ENCODE data around the gene ANGPTL4.
"Not testable (repeated sequence)": the region's sequence is repeated elsewhere in the genome, so short reads cannot be mapped to it uniquely, and the experiment has no call there.

The ANGPTL4 gene

GRCh38 chr19:8403098-8403819 lies 39.3 kb downstream of the ANGPTL4 start:
- no peak overlapping the region for H3K4me3 ChIP-seq (ENCODE audit: low read length)
- no peaks in the 10 kb centered on the region for H3K4me1 ChIP-seq (ENCODE audit: insufficient read depth, low read length)
- no peak overlapping the region for H3K9ac ChIP-seq (ENCODE audit: low read depth, low read length)
- no peaks in the 10 kb centered on the region for H3K9me3 ChIP-seq (ENCODE audit: insufficient read depth, low read depth, low read length)
- H3K27ac ChIP-seq (ENCODE audit: low read depth, low read length), result no peak overlapping the region
- no peaks in the 10 kb centered on the region for H3K27me3 ChIP-seq (ENCODE audit: insufficient read depth, low read length)
- H3K36me3 ChIP-seq (ENCODE audit: insufficient read depth, low read length), result peaks cover 43% of the 10 kb centered on the region
- 95% methylated on average over 44 of the region's 44 CpGs for WGBS

GRCh38 chr19:8403820-8404109 lies 39.8 kb downstream of the ANGPTL4 start:
- Histone ChIP-seq H3K4me3 (ENCODE audit: low read length) (no peak overlapping the region), H3K9me3 (ENCODE audit: insufficient read depth, low read depth, low read length) (no peaks in the 10 kb centered on the region), H3K36me3 (ENCODE audit: insufficient read depth, low read length) (peaks cover 43% of the 10 kb centered on the region), H3K27ac (ENCODE audit: low read depth, low read length) (no peak overlapping the region), H3K4me1 (ENCODE audit: insufficient read depth, low read length) (no peaks in the 10 kb centered on the region), H3K9ac (ENCODE audit: low read depth, low read length) (no peak overlapping the region), H3K27me3 (ENCODE audit: insufficient read depth, low read length) (no peaks in the 10 kb centered on the region)
- WGBS, result 93% methylated on average over 24 of the region's 24 CpGs

- 98% methylated on average over 18 of the region's 18 CpGs for WGBS
These were observed 40.6 kb downstream of the ANGPTL4 start for GRCh38 chr19:8404391-8405151.

GRCh38 chr19:8410718-8411117 lies 46.8 kb downstream of the ANGPTL4 start:
- H3K9me3 ChIP-seq (ENCODE audit: insufficient read depth, low read depth, low read length); H3K4me3 ChIP-seq (ENCODE audit: low read length); H3K27me3 ChIP-seq (ENCODE audit: insufficient read depth, low read length); H3K9ac ChIP-seq (ENCODE audit: low read depth, low read length); H3K27ac ChIP-seq (ENCODE audit: low read depth, low read length); H3K36me3 ChIP-seq (ENCODE audit: insufficient read depth, low read length); H3K4me1 ChIP-seq (ENCODE audit: insufficient read depth, low read length): not testable (repeated sequence)
- WGBS, result 90% methylated on average over 13 of the region's 13 CpGs

More at GRCh38 chr19:8404391-8405151, 40.6 kb downstream of the ANGPTL4 start:
- Histone ChIP-seq H3K4me1 (ENCODE audit: insufficient read depth, low read length) (no peaks in the 10 kb centered on the region), H3K4me3 (ENCODE audit: low read length) (no peak overlapping the region), H3K27me3 (ENCODE audit: insufficient read depth, low read length) (no peaks in the 10 kb centered on the region), H3K9ac (ENCODE audit: low read depth, low read length) (no peak overlapping the region), H3K27ac (ENCODE audit: low read depth, low read length) (no peak overlapping the region), H3K36me3 (ENCODE audit: insufficient read depth, low read length) (peaks cover 38% of the 10 kb centered on the region), H3K9me3 (ENCODE audit: insufficient read depth, low read depth, low read length) (no peaks in the 10 kb centered on the region)

GRCh38 chr19:8412783-8413628 lies 49.1 kb downstream of the ANGPTL4 start, which contains the start of gene MARCHF2:
MARCHF2 (plus strand) TSS chr19:8413305; CDS start chr19:8421841, 8,536 bp downstream.
- Histone ChIP-seq H3K4me1 (ENCODE audit: insufficient read depth, low read length) (peaks cover 7% of the 10 kb centered on the region; the same call in 1 of the 2 replicates), H3K27ac (ENCODE audit: low read depth, low read length) (no peak within 1 kb of the TSS), H3K9ac (ENCODE audit: low read depth, low read length) (peak within 1 kb of the TSS; percentile 71), H3K27me3 (ENCODE audit: insufficient read depth, low read length) (peaks cover 4% of the 10 kb centered on the region; the same call in 1 of the 2 replicates), H3K4me3 (ENCODE audit: low read length) (peak within 1 kb of the TSS; percentile 76), H3K36me3 (ENCODE audit: insufficient read depth, low read length) (no peaks in the 10 kb centered on the region), H3K9me3 (ENCODE audit: insufficient read depth, low read depth, low read length) (no peaks in the 10 kb centered on the region)
- 6% methylated on average over 89 of the region's 89 CpGs for WGBS

DNA sequence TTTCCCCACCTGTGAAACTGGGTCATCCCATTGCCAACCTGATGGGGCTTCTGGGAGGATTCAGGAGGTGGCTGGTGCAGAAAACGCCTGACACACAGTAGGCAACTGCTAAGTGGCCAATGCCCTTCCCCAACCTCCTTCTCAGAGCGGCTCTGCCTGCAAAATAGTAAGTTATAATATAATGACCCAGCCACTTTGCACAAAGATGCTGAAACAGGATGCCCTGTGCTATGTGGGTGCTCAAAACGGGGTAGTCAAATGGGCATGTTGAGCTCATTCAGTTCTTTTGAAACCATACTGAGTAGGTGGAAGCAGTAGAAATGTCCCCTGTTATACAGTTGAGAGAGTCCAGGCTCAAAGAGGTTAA lies 49.7 kb downstream of the ANGPTL4 start:
- H3K36me3 ChIP-seq (ENCODE audit: insufficient read depth, low read length), result no peaks in the 10 kb centered on the region
- H3K9ac ChIP-seq (ENCODE audit: low read depth, low read length), result peak overlapping the region; percentile 71
- H3K9me3 ChIP-seq (ENCODE audit: insufficient read depth, low read depth, low read length), result no peaks in the 10 kb centered on the region
- H3K4me1 ChIP-seq (ENCODE audit: insufficient read depth, low read length), result peaks cover 11% of the 10 kb centered on the region; the same call in 1 of the 2 replicates
- H3K27me3 ChIP-seq (ENCODE audit: insufficient read depth, low read length), result peaks cover 4% of the 10 kb centered on the region; the same call in 1 of the 2 replicates
- no peak overlapping the region for H3K27ac ChIP-seq (ENCODE audit: low read depth, low read length)
- WGBS, result 49% methylated on average over 2 of the region's 3 CpGs
- peak overlapping the region; percentile 76 for H3K4me3 ChIP-seq (ENCODE audit: low read length)

DNA sequence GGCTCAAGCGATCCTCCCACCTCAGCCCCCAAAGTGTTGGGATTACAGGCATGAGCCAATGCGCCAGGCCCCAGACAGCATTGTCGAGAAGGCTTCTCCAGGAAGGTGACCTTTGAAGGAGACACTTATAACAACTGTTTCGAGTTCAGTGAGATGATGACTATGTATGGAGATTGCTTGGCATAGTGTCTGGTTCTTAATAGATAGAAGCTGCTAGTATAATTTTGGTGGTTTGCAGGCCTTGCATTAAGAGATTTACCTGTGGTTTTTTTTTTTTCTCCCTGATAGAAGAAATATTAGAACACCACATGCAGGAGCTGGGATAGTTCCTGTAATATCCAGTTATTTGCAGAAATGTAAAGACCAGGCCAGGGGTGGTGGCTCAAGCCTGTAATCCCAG lies 52.8 kb downstream of the ANGPTL4 start:
- Histone ChIP-seq H3K4me3 (ENCODE audit: low read length) (no peak overlapping the region), H3K4me1 (ENCODE audit: insufficient read depth, low read length) (peaks cover 11% of the 10 kb centered on the region; the same call in 1 of the 2 replicates), H3K27ac (ENCODE audit: low read depth, low read length) (no peak overlapping the region), H3K36me3 (ENCODE audit: insufficient read depth, low read length) (no peaks in the 10 kb centered on the region), H3K9me3 (ENCODE audit: insufficient read depth, low read depth, low read length) (no peaks in the 10 kb centered on the region), H3K9ac (ENCODE audit: low read depth, low read length) (no peak overlapping the region), H3K27me3 (ENCODE audit: insufficient read depth, low read length) (peaks cover 4% of the 10 kb centered on the region; the same call in 1 of the 2 replicates)
- 87% methylated on average over 4 of the region's 4 CpGs for WGBS

DNA sequence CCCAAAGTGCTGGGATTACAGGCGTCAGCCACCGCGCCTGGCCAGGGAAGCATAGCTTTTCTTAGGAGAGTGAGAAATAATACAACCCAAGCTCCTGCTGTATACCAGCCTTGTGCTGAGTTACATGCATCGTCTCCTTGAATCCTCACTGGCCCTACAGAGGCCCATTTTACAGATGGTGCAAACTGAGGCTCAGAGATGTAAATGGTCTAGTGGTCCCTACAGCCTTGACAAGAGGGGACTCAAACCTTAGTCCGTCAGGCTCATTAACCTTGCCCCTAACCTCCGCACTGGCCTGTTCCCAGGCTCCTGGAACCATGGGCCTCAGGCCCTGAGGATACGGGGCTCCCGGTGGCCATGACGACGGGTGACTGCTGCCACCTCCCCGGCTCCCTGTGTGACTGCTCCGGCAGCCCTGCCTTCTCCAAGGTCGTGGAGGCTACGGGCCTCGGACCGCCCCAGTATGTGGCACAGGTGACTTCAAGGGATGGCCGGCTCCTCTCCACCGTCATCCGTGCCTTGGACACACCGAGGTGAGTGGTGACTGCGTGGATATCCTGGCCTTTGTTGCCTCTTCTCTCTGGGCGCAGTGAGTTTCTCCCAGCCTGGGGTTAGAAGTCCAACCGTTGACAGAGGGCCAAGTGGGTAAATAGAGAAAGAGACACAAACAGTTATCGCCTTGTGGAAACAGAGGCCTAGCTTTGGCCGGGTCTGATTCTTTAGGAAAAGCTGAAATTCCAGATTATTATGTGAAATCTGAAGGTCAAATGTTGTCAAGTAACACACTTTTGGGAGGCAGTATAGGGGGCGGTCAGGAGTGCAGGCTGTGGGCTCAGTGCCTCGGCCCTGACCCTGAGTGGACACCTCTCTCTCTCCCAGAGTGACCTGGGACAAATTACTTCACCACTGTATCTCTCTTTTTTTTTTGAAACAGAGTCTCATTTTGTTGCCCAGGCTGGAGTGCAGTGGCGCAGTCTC lies 57.8 kb downstream of the ANGPTL4 start:
- Histone ChIP-seq H3K9me3 (ENCODE audit: insufficient read depth, low read depth, low read length) (no peaks in the 10 kb centered on the region), H3K4me3 (ENCODE audit: low read length) (no peak overlapping the region), H3K9ac (ENCODE audit: low read depth, low read length) (no peak overlapping the region), H3K27me3 (ENCODE audit: insufficient read depth, low read length) (no peaks in the 10 kb centered on the region), H3K4me1 (ENCODE audit: insufficient read depth, low read length) (peaks cover 7% of the 10 kb centered on the region; the same call in 1 of the 2 replicates), H3K36me3 (ENCODE audit: insufficient read depth, low read length) (no peaks in the 10 kb centered on the region; the same call in 1 of the 2 replicates), H3K27ac (ENCODE audit: low read depth, low read length) (no peak overlapping the region)
- WGBS, result 95% methylated on average over 28 of the region's 28 CpGs

GRCh38 chr19:8423817-8424223 lies 59.9 kb downstream of the ANGPTL4 start:
- Histone ChIP-seq H3K27ac (ENCODE audit: low read depth, low read length) (no peak overlapping the region; the same call in 1 of the 2 replicates), H3K4me1 (ENCODE audit: insufficient read depth, low read length) (no peaks in the 10 kb centered on the region), H3K9ac (ENCODE audit: low read depth, low read length) (peak overlapping the region; percentile 43; the same call in 1 of the 2 replicates), H3K27me3 (ENCODE audit: insufficient read depth, low read length) (no peaks in the 10 kb centered on the region), H3K36me3 (ENCODE audit: insufficient read depth, low read length) (no peaks in the 10 kb centered on the region; the same call in 1 of the 2 replicates), H3K9me3 (ENCODE audit: insufficient read depth, low read depth, low read length) (no peaks in the 10 kb centered on the region), H3K4me3 (ENCODE audit: low read length) (no peak overlapping the region)
- WGBS, result 76% methylated on average over 9 of the region's 9 CpGs
